Measurements from ENCODE around the gene DENND5B.
A peak's percentile ranks its signal among the peaks of the same experiment; 100 is the strongest.
"Not testable (repeated sequence)": the region's sequence is repeated elsewhere in the genome, so short reads cannot be mapped to it uniquely, and the experiment has no call there.

DENND5B gene

DNA sequence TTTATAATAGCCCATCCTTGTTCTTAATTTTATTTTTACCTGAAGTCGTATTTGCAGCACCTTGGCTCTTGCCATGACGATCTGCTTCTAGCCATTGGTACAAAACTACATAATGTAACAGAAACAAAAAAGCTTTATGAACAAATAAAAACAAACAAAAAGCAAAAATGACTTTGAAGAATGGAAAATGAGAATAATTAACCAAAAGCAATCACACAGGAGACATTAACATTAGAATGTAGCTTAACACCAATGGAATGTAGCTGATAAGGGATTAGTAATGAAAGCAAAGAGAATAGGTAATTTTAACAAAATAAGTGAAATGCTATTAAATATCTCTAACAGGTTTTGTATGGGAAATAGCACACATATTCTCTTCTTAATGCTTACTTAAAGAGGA, 91.4 kb downstream of the DENND5B start:
- DNase-seq: no peak

DNA sequence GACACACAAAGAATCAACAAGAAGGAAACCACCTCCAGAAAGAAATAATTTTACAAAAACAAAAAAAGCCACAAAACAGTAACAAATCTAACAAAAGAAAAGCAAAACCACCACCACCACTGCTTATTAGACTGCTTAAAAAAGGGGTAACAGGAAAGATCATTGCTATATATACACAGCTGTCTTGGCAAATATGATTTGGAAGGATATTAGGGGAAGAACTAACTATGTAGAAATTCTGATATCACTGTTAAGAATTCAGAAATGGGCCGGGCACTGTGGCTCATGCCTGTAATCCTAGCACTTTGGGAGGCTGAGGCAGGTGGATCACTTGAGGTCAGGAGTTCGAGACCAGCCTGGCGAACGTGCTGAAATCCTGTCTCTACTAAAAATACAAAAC, 92.5 kb downstream of the DENND5B start:
- no peak for DNase-seq

DNA sequence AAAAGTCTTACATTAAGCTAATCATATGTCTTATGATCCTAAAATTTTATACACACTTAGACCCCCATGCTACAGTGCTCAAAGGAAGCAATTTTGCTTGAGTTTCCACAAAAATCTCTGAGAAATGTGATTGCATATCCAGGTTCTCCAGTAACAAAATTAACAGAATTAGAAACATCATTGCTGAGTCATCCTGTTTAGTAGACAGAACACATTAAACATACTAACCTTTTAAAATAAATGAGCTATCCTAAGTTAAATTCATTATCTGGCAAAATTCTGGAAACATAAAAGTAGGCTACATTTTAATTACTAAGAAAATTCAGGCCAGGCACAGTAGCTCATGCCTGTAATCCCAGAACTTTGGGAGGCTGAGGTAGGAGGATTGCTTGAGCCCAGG, 94.7 kb downstream of the DENND5B start:
- no peak for DNase-seq

DNA sequence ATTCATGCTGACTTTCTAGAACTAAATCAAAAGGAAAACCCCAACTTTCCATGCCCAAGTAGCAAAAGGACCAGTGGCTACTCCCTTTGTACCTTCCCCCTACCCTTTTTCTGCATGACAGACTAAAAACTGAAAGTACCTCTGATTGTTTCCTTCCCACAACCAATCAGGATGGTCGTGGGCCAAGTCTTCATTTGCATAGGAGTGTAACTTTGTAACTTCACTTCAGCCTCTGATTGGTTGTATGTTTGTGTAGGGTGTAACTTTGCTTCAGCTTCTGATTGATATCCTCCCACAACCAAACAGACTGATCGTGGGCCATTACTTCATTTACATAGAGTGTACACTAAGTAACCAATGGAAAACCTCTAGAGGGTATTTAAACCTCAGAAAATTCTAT, 96.5 kb downstream of the DENND5B start:
- DNase-seq: no peak

DNA sequence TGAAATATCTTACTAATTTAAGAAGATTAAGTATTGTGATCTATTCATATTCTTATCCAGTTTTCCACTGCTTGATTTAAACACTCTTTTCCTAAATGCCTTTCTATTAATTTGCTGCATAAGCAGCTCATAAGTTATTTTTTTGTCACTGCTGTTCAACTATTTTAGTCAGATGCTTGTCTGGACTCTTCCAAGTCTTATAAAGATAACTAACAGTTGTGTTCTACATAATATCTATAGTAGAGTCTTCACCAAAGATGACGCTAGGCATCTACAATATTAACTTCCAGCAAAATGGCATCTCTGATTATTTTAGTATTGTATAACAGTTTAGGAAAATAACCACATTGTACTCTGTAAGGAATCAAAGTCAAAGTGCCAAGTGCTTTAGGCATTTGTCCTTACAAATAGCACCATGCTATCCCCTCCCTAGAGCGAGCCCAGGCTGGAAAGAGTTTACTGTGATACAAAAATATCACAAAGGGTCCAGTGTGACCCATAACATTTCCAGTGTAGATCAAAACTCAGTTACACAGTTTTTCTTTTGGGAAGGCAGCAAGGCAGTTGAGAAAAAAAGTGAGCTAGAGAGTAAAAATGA, 98.2 kb downstream of the DENND5B start:
- no peak for DNase-seq

DNA sequence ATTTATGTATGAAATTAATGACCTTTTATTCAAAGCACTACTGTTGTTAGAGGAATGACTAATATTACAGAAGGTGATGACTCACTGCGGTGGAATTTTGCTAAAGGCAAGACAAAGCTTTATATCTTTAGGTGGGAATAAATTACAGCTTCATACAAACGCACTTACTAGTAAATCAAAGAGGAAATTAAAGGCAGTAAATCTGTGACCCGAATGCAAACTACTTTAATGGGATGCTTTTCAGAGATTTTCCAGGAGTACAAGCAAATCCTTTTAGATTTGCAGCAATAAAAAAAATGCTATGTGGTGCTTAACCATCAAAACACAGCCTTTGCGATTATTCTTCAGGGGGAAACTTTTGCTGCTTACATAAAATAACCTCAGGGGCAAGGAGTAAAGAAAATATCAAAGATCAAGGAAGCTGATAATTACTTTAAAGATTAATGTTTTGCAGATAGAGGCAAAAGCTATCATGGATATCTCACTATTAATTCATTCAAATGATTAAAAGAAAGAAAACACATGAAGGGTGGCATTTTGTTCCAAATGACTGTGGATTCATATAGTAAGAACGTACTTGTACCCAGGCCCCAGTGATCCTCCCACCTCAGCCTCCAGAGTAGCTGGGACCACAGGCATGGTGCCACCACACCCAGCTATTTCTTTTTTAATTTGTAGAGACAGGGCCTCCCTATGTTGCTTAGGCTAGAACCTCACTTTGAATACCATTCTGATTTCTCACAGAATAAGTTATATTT, 98.9 kb downstream of the DENND5B start:
- DNase-seq: no peak

DNA sequence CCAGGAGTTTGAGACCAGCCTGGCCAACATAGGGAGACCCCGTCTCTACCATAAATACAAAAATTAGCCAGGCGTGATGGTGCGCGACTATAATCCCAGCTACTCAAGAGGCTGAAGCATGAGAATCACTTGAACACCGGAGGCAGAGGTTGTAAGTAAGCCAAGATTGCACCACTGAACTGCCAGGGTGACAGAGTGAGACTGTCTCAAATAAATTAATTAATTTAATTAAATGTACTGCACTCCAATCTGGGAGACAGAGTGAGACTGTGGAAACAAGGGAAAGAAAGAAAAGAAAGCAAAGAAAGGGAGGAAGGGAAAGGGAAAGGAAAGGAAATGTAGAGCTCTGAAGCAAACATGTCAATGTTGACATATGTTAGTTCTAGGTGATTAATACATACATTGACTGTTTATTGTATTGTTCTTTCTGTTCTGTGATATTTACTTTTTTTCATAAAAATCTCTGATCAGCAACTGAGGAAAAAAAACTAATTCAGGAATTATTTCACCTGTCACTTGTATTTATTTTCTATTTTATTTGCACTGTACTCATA, 99.6 kb downstream of the DENND5B start:
- no peak for DNase-seq

DNA sequence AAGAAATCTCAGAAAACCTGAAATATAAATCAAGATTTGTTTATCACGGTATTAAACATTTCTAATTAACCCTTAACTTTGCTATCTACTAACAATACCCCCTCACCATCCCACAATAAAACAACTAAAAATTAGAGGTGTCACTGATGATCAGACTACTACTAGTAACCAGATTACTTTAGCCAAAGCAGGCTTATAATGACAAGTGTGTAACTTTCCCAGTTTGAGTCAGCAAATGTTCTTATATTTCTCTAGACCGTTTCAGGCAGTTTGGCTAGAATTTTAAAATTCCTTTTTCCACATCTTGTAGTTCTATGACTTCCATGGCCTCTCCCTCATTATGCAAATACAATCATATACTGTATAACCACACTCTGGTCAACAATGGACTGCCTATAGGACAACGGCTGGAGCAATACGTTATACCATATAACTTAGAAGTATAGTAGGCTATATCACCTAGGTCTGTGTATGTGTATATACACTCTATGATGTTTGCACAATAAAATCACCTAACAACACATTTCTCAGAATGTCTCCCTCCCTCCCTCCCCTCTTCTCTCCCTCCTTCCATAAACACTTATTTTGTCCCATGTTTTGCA, 102.1 kb downstream of the DENND5B start:
- DNase-seq: no peak

DNA sequence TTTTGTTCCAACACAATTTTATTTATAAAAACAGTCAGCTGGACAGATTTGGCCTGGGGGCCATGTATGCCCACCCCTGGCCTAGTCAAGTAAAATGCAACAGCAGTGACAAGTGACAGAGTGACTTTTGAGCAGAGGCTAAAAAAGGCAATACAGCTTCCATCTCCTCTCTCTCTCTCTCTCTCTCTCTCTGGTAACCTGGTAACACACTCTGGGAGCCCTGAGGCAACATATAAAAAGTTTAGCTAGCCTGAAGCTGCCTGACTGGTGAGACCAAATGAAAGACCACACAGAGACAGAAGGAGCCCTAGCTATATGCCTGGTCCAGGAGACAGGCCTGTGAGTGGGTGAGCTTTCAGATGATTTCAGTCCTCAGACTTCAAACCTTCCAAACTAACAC, 105.4 kb downstream of the DENND5B start:
- DNase-seq: no peak

DNA sequence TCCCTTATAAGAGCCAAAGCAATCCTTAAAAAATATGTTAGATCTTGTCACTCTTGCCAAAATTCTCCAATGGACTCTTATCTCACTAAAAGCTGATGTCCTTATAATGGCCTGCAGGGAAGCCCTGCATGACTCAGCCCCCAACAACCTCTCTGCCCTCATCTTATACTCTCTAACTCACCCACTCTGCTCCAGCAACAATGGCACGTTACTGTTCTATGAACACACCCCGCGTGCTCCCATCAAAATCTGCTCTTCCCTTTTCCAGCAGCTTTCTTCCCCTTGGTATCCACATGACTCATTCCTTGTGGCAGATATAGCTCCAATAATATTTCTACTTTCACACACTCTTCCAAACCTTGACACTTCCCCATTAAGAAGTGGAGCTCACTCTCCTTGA, 108.1 kb downstream of the DENND5B start:
- no peak for DNase-seq

DNA sequence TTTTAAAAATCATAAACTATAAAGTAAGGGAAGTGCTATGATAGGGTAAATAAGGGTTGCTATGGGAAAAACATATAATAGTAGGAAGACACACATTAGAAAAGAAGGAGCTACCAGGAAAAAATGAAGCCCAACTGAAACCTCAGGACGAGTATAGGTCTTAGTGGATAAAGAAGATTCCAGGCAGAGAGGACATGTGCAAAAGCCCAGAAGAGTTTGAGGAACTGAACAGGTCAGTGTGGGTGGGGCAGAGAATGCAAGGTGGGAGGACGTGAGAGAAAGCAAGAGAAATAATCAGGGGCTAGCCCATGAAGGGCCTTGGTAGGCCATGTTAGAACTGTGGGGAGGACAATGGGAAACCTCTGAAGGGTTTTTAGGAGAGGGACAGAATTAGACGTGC, 109.5 kb downstream of the DENND5B start:
- DNase-seq: no peak

DNA sequence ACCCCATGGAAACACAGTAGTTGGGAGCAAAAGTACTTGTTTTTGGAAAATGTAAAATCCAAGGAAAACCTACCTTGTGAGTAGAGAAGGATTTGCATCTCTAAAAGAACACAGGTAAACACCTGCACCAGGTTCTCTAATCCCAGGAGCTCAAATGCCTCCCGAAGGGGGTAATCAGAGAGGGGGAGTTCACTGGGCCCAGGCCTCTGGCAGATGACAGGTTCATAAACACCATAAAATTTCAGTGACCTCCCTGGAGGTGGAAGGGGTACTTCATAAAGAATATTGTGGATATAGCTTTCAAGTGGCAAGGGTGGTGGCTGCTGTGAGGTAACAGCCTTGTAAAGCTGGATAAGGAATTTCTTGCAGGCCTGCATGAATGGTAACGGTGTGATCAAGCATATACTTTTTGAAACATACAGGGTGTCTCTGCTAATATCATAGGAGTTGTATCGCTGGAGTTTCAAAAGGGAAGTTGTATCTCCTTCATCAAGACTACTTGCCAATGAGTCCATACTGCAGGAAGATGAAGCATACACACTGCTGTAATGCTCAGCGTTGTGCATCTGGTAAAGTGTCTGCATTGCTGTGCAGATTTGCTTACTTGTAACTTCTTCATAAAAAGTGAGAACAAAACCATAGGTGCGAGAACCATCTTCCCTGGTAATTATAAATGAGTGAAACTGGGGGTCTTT, 111.3 kb downstream of the DENND5B start:
- DNase-seq: no peak

DNA sequence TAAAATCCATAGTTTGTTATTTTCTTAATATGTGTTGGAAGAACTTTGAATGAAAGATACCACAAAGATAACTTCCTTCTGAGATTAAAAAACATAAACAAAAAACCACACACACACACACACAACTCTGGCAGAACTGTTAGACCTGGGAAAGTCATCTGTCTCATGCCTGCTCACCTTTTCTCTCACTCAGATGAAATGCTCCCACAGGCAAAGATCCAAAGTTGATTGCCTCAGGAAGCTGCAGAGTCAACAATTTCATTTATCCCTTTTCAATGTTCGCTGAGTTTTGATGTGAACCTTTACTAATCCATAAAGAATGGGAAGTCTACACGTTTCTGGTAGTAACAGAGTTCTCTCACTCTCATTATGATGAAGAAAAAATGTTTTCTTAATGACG, 112.0 kb downstream of the DENND5B start:
- no peak for DNase-seq

DNA sequence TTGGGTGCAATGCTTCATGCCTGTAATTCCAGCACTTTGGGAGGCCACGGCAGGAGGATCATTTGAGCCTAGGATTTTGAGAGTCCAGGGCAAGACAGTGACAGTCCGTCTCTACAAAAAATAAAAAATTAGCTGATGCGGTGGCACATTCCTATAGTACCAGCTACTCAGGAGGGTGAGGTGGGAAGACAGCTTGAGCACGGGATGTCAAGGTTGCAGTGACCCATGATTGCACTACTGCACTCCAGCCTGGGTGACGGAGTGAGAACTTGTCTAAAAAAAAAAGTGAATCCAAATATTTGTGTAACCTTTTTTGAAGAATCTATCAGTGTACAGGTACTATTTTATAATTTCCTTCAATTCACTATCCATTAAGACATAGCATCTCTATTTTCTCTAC, 112.5 kb downstream of the DENND5B start:
- no peak for DNase-seq

DNA sequence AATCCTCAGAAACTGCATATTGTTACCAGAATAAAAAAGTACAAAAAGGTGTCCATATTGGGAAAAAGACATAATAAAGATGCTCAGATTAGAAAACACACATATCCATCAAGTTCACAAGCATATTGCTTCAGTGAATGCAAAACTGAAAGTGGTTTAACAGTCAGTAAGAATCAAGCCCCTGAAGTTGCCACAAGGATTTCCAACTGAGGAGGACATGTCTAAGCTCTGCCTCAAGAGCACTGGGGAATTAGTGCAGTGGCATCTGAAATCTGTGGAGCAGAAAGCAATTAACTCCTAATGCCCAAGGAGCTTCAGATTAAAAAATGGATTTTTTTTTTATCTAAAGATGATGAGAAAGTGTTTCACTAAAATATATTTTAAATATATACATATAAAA, 113.2 kb downstream of the DENND5B start:
- peak; percentile 11 for DNase-seq

DNA sequence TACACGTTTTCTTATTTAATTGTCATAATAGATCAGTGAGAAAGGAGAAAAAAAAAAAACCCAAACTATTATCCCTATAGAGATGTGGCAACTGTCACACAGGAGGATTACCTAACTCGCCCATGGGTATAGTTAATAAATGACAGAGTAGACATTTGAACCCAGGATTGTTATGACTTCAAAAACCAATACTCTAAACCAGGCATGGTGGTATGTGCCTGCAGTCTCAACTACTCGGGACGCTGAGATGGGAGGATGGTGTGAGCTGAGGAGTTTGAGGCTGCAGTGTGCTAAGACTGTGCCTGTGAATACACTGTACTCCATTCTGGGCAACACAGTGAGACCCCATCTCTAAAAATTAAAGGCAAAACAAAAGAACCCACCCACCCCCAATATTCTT, 114.5 kb downstream of the DENND5B start:
- DNase-seq: no peak

DNA sequence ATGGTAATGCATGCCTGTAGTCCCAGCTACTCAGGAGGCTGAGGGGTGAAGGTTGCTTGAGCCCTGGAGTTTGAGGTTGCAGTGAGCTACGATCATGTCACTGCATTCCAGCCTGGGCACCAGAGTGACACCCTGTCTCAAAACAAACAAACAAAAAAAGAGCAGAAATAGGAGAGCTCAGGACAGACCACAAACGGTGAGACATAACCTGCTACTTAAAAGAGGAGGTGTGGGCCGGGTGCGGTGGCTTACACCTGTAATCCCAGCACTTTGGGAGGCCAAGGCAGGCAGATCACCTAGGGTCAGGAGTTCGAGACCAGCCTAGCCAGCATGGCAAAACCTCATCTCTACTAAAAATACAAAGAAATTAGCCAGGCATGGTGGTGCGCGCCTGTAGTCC, 115.3 kb downstream of the DENND5B start:
- not testable (repeated sequence) for DNase-seq

DNA sequence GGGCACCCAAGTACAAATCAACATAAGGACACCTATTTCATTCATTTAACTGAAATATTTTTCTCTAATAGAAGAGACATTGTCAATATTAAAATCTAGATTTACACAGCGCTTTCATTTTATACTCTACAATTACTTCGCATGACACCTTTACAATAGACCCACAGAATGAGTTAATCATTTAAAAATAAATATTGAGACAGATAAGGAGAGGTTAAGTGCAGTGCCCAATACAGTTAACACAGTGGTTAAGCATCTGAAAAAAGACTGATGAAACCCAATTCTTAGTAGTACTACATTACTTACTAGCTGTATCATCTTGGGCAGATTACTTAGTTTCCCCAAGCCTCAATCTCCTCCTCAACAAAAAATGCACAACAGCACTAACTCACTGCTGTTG, 116.2 kb downstream of the DENND5B start:
- DNase-seq: no peak

DNA sequence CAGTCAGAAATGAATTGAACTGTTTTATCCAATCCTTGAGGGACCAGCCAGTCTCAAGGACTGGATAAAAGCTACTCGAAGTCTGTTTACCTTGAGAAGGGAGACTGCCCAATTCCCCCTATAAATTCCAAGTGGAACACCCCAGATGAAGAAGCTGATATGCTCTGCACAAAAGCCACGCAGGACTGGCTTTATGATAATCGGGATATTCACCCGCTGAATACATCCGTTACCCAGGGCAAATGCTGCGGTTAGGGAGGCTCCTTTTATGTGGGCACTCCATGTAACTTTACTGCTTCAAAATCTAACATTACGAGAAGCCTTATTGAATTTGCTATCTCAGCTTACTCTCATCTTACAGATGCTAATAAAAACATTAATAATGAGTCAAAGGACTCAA, 119.1 kb downstream of the DENND5B start:
- DNase-seq: peak; percentile 99

DNA sequence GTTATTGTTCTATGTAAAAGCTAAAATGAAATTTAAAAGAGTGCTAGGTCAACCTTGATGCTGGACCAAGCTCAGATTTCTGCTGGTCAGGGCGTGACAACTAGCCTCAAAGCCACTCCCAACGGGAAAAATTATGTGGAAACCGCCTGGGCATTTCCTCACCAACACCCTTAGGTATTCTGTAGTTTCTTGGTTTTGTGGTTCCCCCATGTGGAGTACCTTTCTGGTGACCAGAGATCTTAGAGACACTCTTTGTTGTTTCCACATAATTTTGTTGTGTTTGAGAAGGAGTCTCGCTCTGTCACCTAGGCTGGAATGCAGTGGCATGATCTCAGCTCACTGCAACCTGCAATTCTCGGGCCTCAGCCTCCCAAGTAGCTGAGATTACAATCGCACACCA, 119.9 kb downstream of the DENND5B start:
- DNase-seq: peak; percentile 24

DNA sequence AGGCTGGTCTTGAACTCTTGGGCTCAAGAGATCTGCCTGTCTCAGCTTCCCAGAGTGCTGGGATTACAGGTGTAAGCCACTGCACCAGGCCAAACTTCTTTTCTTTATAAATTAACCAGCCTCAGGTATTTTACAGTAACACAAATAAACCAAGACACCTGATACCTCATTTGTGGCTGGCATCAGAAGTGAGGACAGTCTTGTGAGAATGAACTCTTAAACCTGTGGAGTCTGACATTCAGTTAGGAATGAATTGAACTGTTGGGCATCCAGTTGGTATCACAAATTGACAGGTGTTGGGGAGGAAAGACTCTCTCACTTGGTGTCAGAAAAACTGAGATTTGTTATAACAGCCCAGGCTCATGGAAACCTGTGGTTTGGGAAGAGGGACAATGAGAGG, 120.5 kb downstream of the DENND5B start:
- peak; percentile 13 for DNase-seq

DNA sequence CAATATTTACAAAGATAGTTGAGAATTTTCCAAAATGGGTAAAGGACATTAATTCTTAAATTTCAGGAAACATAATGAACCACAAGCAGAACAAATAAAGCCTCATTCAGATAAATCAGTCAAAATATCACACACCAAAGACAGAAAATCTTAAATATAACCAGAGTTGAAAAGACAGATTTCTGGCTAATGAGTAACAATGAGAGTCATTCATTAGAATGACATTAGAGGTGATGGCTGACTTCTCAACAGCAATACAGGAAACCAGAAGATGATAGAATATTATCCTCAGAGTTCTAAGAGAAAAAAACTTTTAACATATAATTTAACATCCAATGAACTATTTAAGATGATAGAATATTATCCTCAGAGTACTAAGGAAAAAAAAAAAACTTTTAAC, 124.2 kb downstream of the DENND5B start:
- no peak for DNase-seq

DNA sequence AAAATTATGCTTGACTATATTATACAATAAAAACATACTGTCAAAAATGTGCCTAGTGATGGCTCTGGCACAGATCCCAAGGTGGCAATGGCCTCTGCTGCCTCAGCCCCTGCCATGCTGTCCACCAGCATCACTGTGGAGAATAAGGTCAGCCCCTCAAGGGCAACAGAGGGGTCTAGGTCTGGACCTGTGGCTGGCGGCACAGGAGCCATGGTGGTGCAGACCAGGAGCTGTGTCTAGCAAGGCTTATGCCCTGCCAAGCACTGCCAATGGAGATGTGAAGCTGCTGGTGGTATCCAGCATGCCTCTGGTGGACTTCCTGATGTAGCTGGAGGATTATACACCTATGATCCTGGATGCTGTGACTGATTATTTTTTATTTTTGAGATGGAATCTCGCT, 125.9 kb downstream of the DENND5B start:
- no peak for DNase-seq

DNA sequence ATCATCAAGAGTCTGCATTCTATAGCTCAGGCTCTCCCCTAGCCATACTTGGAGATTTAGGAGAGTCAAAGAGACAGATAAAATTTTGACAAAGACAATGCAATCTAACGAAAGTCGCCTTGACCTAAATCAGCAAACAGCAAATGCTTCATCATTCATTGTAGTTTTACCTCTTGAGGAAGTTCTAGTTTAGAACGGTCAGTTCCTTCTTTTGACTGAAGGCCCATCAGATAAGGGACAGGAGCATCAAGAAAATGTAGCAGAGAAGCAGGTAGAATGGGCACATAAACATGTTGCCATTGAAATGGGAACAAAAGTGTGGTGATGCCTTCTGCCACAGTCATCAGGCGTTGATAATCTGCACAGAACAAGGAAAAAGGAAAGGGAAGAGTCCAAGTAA, 130.9 kb downstream of the DENND5B start:
- no peak for DNase-seq
